BLaER1 treated with 17β-estradiol and CSF1 and Interleukin-3, amounts not matched to agents 10 nM and 100 nM (cell line): ENCODE results near the gene VAC14.
A peak's percentile ranks its signal among the peaks of the same experiment; 100 is the strongest.

Experiments
- H3K27ac ChIP-seq, 11 experiments: shearing (Covaris generic); formaldehyde crosslinking; 2 replicates each; pipeline ENCODE4 v1.8.1; 2022
- H3K27me3 ChIP-seq, 11 experiments: shearing (Covaris generic); formaldehyde crosslinking; 2 replicates each; pipeline ENCODE4 v1.8.1; 2022
- H3K36me3 ChIP-seq, 11 experiments: shearing (Covaris generic); formaldehyde crosslinking; 2 replicates each; pipeline ENCODE4 v1.8.1; 2022
- H3K4me1 ChIP-seq, 10 experiments: shearing (Covaris generic); formaldehyde crosslinking; 2 replicates each; pipeline ENCODE4 v1.8.1; 2022
- H3K4me2 ChIP-seq, 11 experiments: shearing (Covaris generic); formaldehyde crosslinking; 2 replicates each; pipeline ENCODE4 v1.8.1; 2022
- H3K4me3 ChIP-seq, 10 experiments: shearing (Covaris generic); formaldehyde crosslinking; 2 replicates each; pipeline ENCODE4 v1.8.1; 2022
- H3K9ac ChIP-seq, 11 experiments: shearing (Covaris generic); formaldehyde crosslinking; 2 replicates each; pipeline ENCODE4 v1.8.1; 2022
- H3K9me3 ChIP-seq, 11 experiments: shearing (Covaris generic); formaldehyde crosslinking; replicated peaks in 1 of 11; 2 replicates each; pipeline ENCODE4 v1.8.1; 2022
- H4K20me1 ChIP-seq, 11 experiments: shearing (Covaris generic); formaldehyde crosslinking; 2 replicates each; pipeline ENCODE4 v1.8.1; 2022
- Cebpa-rat ChIP-seq, 11 experiments: shearing (Covaris generic); IDR thresholded peaks; 2 replicates each; pipeline ENCODE4 v1.8.1; 2022

Gene VAC14

DNA sequence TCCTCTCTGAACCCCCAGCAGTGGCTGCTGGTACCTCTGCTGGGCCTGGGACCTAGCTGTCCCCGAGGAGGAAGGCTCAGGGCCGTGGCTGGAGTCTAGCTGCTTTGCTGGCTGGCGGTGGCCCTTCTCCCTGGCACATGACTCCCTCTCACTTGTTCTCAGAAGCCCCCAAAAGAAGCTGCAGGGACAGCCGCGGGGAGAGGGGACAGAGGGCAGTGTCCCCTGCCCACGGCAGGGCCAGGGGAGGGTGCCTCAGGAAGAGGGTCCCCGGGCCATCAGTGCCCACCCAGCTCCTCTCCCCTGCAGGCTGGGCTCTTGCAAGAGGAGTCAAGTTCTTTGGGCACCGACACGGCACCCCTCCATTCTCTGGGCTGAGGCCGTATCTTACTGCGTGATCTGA is 46.6 kb downstream of the VAC14 start:
- Histone ChIP-seq H3K9me3 (no peaks in the 10 kb centered on the region), H3K4me1 (peaks cover 48 to 94% (median 64%) of the 10 kb centered on the region in 10 experiments), H3K4me3 (no peak overlapping the region), H3K36me3 (peaks cover 19 to 98% (median 44%) of the 10 kb centered on the region in 11 experiments; a peak in 21 of 22 replicates), H4K20me1 (peaks cover 0 to 100% (median 0%) of the 10 kb centered on the region in 11 experiments; a peak in 7 of 22 replicates), H3K9ac (peak overlapping the region in 4 of 11 experiments; percentile 33 to 52 (median 41); a peak in 4 of 22 replicates), H3K27me3 (no peaks in the 10 kb centered on the region), H3K27ac (peak overlapping the region in 1 of 11 experiments; percentile 78; a peak in 3 of 22 replicates), H3K4me2 (peak overlapping the region in 3 of 11 experiments; percentile 68 to 95 (median 83); a peak in 2 of 22 replicates)
- no peak for TF ChIP-seq Cebpa-rat (IDR thresholded peaks at IDR 0.05)

DNA sequence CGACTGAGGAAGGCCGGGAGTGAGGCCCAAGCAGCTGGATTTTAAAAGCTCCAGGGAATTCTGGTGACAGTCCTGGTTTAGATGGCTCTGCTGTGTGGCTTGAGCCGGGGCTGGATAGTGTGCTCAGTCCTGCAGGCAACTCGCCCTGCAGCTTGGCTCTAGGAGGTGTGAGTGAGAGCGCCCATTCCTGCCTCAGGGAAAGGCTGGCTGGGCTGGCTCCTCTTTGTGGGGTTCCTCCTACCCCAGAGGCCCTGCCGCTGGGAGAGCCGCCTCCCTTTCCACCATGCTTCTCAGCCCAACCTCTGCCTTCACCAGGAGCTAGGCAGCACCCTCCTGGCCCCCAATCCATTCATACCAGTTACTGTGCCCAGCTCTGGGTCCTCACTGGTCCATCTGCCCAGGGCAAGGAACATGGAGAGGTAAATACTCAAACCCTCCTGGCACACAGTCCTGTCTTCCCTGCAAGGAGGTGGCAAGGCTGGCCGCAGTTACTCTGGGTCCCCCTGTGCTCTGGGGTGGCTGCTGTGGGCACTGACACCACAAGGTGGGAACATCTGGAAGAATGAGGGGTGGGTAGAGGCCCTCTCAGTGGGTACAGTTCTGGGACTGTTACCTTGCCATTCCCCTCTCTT is 47.1 kb downstream of the VAC14 start:
- Histone ChIP-seq H3K27ac (peak overlapping the region in 3 of 11 experiments; percentile 17 to 78 (median 32); a peak in 6 of 22 replicates), H3K36me3 (peaks cover 17 to 98% (median 38%) of the 10 kb centered on the region in 11 experiments; a peak in 21 of 22 replicates), H3K9ac (peak overlapping the region in 5 of 11 experiments; percentile 2 to 52 (median 35); a peak in 6 of 22 replicates), H3K4me2 (peak overlapping the region in 7 of 11 experiments; percentile 3 to 99 (median 83); a peak in 10 of 22 replicates), H3K27me3 (no peaks in the 10 kb centered on the region), H3K4me1 (peaks cover 54 to 98% (median 70%) of the 10 kb centered on the region in 10 experiments), H4K20me1 (peaks cover 0 to 100% (median 0%) of the 10 kb centered on the region in 11 experiments; a peak in 7 of 22 replicates), H3K4me3 (no peak overlapping the region), H3K9me3 (no peaks in the 10 kb centered on the region)
- no peak for TF ChIP-seq Cebpa-rat (IDR thresholded peaks at IDR 0.05)

DNA sequence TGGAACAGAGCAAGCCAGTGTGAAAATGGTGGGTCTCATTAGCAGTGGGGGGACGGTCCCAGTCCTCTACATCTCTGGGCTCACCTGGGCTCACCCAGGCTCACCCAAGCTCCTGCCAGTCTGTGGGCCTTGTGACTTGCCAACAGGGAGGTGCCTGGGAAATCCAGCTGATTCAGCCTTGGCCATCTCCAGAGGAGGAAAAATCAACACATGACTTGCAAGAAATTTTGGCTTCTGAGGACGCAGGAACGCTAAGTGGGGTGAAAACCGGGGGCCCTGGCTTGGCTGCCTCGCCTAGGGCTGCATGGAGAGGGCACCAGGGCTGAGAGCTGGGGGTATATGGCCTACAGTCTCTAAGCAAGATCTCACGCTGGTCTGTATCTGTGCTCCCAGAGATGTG is 47.7 kb downstream of the VAC14 start:
- peak overlapping the region in 8 of 11 experiments; percentile 3 to 99 (median 87); a peak in 13 of 22 replicates for H3K4me2 ChIP-seq
- peaks cover 17 to 98% (median 32%) of the 10 kb centered on the region in 11 experiments; a peak in 21 of 22 replicates for H3K36me3 ChIP-seq
- peak overlapping the region in 3 of 11 experiments; percentile 2 to 52 (median 33); a peak in 4 of 22 replicates for H3K9ac ChIP-seq
- H3K27ac ChIP-seq = peak overlapping the region in 4 of 11 experiments; percentile 5 to 78 (median 22); a peak in 5 of 22 replicates
- H4K20me1 ChIP-seq = peaks cover 0 to 100% (median 0%) of the 10 kb centered on the region in 11 experiments; a peak in 7 of 22 replicates
- TF ChIP-seq Cebpa-rat (IDR thresholded peaks at IDR 0.05) = no peak
- no peak overlapping the region for H3K4me3 ChIP-seq
- peaks cover 59 to 98% (median 75%) of the 10 kb centered on the region in 10 experiments for H3K4me1 ChIP-seq
- no peaks in the 10 kb centered on the region for H3K27me3 ChIP-seq
- no peaks in the 10 kb centered on the region for H3K9me3 ChIP-seq

DNA sequence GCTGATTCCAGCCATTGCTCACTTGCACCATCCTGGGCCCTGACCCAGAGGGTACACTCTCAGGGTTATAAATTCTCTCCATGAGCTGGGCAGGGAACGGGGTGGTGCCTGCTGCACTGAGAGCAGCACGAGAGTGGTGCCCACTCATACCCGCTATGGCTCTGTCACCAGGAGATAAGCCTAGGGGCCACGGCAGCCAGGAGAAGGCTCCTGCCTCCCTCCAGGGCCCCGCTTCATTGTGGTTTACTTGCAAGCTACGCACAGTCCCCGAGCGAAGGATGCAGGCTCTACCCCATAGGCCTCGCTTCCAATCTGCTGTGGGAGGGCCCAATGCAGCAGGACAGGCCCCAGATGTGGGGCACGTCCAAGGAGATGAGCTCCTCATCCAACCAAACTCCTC is 48.5 kb downstream of the VAC14 start:
- peak overlapping the region; percentile 68 to 99 (median 91); a peak in 21 of 22 replicates for H3K4me2 ChIP-seq
- peaks cover 67 to 98% (median 83%) of the 10 kb centered on the region in 10 experiments for H3K4me1 ChIP-seq
- H3K9ac ChIP-seq = peak overlapping the region in 3 of 11 experiments; percentile 6 to 36 (median 27); a peak in 5 of 22 replicates
- peaks cover 0 to 100% (median 0%) of the 10 kb centered on the region in 11 experiments; a peak in 8 of 22 replicates for H4K20me1 ChIP-seq
- peaks cover 10 to 98% (median 29%) of the 10 kb centered on the region in 11 experiments; a peak in 19 of 22 replicates for H3K36me3 ChIP-seq
- H3K27ac ChIP-seq = peak overlapping the region in 7 of 11 experiments; percentile 9 to 81 (median 70); a peak in 5 of 22 replicates
- no peaks in the 10 kb centered on the region for H3K9me3 ChIP-seq
- no peaks in the 10 kb centered on the region for H3K27me3 ChIP-seq
- no peak for TF ChIP-seq Cebpa-rat (IDR thresholded peaks at IDR 0.05)
- H3K4me3 ChIP-seq = no peak overlapping the region

DNA sequence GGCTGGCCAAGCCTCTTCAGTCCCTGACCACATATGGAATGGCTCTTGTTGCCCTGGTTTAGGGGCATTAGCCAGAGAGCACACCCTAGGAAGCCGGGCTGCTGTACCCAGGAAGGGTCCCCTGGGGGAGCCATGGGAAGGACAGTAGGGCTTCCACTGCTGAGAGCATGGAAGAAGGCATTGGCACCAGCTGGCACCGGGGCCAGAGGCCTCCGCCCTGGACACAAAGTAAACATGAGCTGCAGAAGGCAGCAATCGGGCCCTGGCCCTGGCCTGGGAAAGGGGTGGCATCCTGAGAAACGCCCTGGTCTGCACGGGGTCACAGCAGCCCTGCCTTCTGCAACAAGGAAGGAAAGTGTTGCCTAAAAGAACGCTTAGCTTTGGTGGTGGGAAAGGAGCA is 49.4 kb downstream of the VAC14 start:
- Histone ChIP-seq H3K4me1 (peaks cover 76 to 98% (median 91%) of the 10 kb centered on the region in 10 experiments), H3K9ac (peak overlapping the region; percentile 27 to 70 (median 53); a peak in 18 of 22 replicates), H3K4me3 (peak overlapping the region in 6 of 10 experiments; percentile 10 to 41 (median 24); a peak in 7 of 20 replicates), H3K36me3 (peaks cover 2 to 91% (median 21%) of the 10 kb centered on the region in 11 experiments; a peak in 18 of 22 replicates), H3K9me3 (no peaks in the 10 kb centered on the region), H3K27me3 (no peaks in the 10 kb centered on the region), H3K4me2 (peak overlapping the region; percentile 68 to 99 (median 91)), H4K20me1 (peaks cover 0 to 100% (median 0%) of the 10 kb centered on the region in 11 experiments; a peak in 8 of 22 replicates), H3K27ac (peak overlapping the region; percentile 10 to 81 (median 74); a peak in 20 of 22 replicates)
- no peak for TF ChIP-seq Cebpa-rat (IDR thresholded peaks at IDR 0.05)

DNA sequence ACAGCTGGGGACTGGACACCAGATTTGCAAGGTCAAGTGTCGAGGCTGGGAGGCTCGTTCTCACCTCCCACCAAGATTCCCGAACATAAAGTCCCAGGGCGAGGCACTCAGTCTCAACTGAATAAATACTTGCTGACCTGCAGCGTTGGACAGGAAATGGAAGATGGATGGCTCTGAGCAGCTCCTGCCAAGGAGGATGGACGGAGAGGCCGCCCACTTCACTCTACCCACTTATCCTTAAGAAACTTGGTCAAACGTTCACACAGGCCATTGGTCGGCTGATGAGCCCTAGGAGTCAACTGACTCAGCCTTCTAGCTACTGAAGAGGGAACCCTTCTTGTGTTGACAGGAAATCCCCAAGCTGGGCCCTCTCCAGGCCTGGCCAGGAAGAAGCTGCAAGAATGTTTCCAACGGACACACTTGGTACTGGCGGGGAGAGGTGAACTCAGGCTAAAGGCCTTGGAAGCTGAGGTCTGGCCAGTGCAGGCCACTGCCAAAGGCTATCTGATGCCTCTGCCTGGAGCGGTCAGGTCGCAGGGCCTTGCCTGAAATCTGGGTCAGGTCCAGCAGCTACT is 50.0 kb downstream of the VAC14 start:
- Histone ChIP-seq H3K9ac (peak overlapping the region; percentile 27 to 70 (median 53); a peak in 17 of 22 replicates), H3K9me3 (no peaks in the 10 kb centered on the region), H3K4me3 (peak overlapping the region in 6 of 10 experiments; percentile 10 to 41 (median 24); a peak in 7 of 20 replicates), H4K20me1 (peaks cover 0 to 100% (median 0%) of the 10 kb centered on the region in 11 experiments; a peak in 8 of 22 replicates), H3K4me2 (peak overlapping the region; percentile 68 to 99 (median 91)), H3K4me1 (peaks cover 82 to 98% (median 92%) of the 10 kb centered on the region in 10 experiments), H3K36me3 (peaks cover 0 to 89% (median 15%) of the 10 kb centered on the region in 11 experiments; a peak in 16 of 22 replicates), H3K27ac (peak overlapping the region; percentile 10 to 81 (median 74); a peak in 20 of 22 replicates), H3K27me3 (no peaks in the 10 kb centered on the region)
- TF ChIP-seq Cebpa-rat (IDR thresholded peaks at IDR 0.05) = no peak

DNA sequence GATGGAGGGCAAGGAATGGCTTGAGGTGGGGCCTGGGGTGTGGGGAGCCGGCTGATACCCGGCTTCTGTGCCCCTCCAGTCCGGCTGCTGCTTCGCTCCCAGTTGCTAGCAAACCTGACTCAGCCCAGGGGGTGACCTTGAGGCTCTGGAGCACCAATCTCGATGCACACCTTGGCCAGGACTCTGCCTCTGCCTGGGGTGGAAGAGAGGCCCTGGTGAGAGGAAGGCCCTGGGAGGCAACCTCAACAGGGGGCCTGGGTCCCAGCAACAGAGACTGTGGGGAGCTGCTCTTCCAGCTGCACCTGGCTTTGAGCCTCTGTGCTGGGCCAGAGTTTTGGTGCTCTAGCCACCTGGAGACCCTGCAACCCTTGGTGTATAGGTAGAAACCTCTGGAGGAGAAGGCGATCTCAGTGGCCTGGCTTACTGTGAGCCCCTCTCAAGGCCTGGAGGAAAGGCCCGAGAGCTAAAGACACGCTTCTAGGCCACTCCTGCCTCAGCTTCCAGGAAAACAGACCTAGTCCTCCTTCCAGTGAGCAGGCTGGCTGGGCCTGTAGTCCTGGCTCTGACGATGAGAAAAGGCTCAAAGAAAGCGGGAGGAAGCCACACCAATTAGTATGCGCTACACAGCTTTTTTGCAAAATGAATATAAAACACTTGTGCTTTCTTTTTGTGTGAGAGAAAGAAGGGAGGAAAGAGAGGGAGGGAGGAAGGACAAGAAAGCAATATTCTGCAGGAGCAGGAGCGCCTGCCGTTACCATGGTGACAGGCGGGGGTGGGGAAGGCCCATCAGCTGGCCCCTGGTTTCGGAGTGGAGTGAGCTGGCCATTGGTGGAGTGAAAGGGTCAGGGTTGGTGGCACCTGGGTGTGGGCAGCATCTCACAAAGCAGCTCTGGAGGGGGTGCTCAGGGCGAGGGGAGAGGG is 51.0 kb downstream of the VAC14 start:
- no peaks in the 10 kb centered on the region; a peak in 1 of 22 replicates for H3K9me3 ChIP-seq
- H4K20me1 ChIP-seq = peaks cover 0 to 100% (median 0%) of the 10 kb centered on the region in 11 experiments; a peak in 7 of 22 replicates
- no peak for TF ChIP-seq Cebpa-rat (IDR thresholded peaks at IDR 0.05)
- H3K27me3 ChIP-seq = no peaks in the 10 kb centered on the region
- peak overlapping the region in 2 of 10 experiments; percentile 23 to 24; a peak in 1 of 20 replicates for H3K4me3 ChIP-seq
- H3K4me2 ChIP-seq = peak overlapping the region; percentile 68 to 99 (median 91)
- H3K27ac ChIP-seq = peak overlapping the region in 10 of 11 experiments; percentile 21 to 81 (median 74); a peak in 17 of 22 replicates
- H3K4me1 ChIP-seq = peaks cover 90 to 100% (median 95%) of the 10 kb centered on the region in 10 experiments
- H3K36me3 ChIP-seq = peaks cover 0 to 89% (median 9%) of the 10 kb centered on the region in 11 experiments; a peak in 14 of 22 replicates
- peak overlapping the region in 8 of 11 experiments; percentile 12 to 70 (median 53); a peak in 10 of 22 replicates for H3K9ac ChIP-seq
